B cell (primary cell): ENCODE measurements around the gene PEAK1.

Source experiments
- EZH2 ChIP-seq: IDR thresholded peaks from 2 replicates; pipeline ENCODE4 v1.6.1; 2012; ENCODE audit warnings: borderline replicate concordance, low read depth, mild to moderate bottlenecking, moderate library complexity, low read length; ENCODE audit not compliant: insufficient read depth, poor library complexity, severe bottlenecking
- TF ChIP-seq, protein P1 (sequence below): fragments of 200-600 bp; IDR thresholded peaks from one replicate; pipeline ENCODE4 v1.8.0; 2022; ENCODE audit warnings: antibody characterized with exemption, mild to moderate bottlenecking

DNA sequence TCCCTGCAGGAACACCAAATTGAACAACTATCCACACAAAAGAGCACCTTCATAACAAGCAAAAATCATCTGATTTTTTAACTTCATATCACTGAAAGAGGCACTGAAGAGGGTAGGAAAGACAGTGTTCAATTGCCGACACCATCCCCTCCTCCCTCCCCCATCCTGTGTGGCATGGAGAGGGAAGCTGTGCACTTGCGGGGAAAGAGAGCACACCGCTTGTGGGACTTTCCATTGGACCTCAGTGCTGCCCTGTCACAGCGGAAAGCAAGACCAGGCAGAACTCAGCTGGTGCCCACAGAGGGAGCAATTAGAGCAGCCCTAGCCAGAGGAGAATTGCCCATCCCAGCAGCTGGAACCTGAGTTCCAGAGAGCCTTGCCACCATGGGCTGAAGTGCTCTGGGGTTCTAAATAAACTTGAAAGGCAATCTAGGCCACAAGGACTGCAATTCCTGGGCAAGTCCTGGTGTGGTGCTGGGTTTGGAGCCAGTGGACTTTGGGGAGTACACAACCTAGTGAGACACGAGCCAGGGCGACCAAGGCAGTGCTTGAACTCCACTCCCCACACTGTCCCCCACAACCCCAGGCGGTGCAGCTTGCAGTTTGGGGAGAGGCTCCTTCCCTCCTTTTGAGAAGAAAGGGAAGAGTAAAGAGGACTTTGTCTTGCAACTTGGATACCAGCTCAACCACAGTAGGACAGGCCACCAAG lies 27.0 kb downstream of the PEAK1 start:
- TF ChIP-seq, protein P1, sequence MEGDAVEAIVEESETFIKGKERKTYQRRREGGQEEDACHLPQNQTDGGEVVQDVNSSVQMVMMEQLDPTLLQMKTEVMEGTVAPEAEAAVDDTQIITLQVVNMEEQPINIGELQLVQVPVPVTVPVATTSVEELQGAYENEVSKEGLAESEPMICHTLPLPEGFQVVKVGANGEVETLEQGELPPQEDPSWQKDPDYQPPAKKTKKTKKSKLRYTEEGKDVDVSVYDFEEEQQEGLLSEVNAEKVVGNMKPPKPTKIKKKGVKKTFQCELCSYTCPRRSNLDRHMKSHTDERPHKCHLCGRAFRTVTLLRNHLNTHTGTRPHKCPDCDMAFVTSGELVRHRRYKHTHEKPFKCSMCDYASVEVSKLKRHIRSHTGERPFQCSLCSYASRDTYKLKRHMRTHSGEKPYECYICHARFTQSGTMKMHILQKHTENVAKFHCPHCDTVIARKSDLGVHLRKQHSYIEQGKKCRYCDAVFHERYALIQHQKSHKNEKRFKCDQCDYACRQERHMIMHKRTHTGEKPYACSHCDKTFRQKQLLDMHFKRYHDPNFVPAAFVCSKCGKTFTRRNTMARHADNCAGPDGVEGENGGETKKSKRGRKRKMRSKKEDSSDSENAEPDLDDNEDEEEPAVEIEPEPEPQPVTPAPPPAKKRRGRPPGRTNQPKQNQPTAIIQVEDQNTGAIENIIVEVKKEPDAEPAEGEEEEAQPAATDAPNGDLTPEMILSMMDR: no peak
- TF ChIP-seq EZH2: no peak
